HG03139 (cell line): ENCODE measurements around the gene C21orf58.

Experiments
- ATAC-seq: cut with Tn5 transposase; IDR thresholded peaks from one replicate; pipeline ENCODE4 v1.9.1; 2021; ENCODE audit not compliant: unreplicated experiment

Gene C21orf58

DNA sequence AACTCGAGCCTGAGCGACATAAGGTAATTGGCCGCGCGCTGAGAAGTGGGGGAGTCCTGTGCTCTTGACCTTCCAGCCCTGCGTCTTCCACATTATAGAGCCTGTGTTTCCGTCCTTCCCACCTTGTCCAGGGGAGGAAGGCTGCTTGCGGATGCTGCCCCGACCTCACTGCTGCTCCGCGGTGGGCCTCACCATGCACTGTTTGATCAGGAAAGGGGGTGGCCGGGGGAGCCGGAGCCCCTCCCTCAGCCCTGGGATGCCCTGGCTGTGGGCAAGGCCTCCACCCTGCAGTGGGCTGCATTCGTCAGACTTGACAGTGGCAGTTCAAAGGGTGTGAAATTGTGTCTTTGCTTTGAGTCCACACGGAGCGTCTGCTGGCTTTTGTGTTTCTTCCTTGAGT lies 30.4 kb upstream of the C21orf58 start:
- ATAC-seq = no peak

DNA sequence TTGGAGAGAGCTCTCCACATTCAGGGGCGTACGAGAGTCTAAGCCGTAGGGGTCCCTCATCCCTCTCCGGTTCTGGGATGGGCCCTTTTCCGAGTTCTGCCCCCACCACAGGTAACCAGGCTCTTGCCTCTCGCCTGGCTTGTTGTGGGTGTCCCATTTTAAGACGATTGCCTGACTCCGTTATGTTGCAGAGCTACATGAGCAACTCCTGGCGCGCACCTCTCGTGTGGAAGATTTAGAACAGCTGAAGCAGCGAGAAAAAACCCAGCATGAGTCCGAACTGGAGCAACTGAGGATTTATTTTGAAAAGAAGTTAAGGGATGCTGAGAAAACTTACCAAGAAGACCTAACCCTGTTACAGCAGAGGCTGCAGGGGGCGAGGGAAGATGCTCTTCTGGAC lies 29.2 kb upstream of the C21orf58 start:
- no peak for ATAC-seq

DNA sequence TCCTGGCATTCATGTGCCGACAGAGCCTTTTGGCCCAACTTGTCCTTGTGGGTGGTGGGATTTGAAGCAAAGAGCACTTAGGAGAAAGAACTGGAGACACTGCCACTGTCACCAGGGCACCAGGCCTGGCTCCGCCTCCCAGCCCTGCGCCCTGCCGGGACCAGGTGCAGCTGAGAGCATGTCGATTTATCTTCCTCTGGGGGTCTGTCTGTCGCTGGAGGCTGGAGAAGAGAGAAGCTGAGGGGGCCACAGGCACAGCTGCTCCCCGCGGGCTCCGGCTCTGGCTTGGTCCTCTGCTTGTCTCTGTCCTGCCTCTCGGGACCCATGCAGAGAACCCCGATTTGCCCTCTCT lies 28.5 kb upstream of the C21orf58 start:
- ATAC-seq = no peak

DNA sequence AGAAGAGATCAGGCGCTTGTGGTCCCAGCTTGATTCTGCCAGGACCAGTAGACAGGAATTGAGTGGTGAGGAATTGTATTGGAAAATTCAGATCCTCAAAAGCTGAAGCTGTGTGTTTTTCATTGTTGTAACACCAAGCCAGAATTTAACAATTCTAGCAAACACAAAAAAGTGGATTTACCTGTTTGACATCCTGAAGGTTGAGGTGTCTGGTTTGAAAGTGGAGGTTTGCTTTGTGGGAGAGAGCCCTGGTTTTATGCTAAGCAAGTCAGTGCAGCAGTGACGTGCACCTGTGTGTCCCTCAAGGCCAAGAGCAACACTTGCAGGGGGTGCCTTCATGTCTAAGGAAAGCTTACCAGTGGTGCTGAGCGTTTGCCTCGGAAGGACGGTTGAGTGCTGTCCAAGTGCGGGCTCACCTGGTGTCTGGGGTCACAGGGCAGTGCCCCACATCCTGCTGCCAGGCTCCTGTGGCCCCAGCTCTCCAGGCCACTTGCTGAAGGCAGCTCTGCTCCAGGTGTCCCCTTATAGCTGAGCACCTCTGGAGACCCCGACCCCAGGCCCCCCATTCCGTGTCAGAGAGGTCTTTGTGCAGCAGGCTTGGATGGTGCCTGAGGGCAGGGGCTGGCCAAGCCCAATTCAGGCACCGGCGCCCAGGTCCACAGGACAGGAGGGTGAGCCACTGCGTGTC lies 27.9 kb upstream of the C21orf58 start:
- ATAC-seq = no peak

DNA sequence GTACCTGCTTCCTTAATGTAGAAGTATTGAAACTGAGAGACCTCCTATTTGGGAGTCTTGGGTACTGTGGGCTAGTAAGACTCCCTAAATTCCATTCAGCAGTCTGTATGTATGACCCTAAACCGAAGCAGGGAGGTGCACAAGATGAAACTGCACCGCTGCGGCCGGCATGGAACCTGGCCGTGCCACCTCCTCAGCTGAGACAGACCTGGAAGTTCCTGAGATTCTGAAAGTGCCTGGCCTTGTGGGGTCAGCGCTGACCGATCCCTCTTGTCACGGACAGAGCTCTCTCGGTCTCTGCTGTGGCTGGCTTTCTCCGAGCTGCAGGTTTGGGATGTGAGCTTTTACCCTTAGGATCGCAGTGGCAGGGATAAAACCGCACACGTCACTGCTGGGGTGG lies 27.3 kb upstream of the C21orf58 start:
- ATAC-seq = no peak

DNA sequence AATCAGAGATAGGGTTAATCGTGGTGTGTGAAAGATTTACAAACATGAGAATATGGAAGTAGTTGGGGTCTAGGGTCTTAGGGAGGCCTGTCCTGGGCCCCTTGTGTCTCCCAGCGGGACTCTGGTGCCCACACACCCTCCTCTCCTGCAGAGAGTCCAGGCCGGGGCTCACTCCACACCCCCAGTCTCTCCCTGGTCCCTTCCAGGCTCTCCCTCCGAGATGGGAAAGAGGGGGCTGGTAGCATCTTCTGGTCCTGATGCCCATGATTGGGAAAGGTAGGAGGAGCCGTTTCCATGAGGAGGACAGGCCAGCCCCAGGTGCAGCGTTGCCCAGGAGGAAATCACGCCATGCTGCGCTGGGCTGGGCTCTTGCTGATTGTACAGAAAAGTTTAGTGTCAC lies 26.9 kb upstream of the C21orf58 start:
- ATAC-seq = no peak

DNA sequence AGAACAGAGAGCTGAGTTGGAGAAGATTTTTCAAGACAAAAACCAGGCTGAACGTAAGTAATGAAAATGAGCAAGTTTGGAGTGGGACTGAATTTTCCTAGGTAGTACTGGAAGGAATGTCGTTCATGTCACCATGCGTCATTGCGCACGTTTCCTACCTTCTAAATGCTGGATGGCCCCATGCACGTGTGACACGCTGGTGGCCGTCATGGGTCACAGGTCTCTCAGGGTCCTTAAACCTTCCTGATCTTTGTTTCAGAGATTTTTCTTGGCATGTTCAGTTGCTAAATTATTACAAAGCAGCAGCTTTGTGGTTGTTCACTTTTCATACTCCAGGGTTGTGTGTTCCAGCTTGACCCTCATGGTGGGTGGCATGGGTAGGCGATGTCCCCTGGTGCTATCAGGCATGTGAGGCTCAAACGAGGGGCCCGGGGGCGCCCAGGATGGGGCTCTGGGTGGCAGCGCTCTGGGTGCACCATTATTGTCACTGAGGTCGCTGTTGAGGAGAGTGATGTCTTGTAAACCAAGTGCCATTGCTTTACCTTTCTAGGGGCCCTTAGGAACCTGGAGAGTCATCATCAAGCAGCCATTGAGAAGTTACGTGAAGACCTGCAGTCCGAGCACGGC lies 25.6 kb upstream of the C21orf58 start:
- ATAC-seq = no peak

DNA sequence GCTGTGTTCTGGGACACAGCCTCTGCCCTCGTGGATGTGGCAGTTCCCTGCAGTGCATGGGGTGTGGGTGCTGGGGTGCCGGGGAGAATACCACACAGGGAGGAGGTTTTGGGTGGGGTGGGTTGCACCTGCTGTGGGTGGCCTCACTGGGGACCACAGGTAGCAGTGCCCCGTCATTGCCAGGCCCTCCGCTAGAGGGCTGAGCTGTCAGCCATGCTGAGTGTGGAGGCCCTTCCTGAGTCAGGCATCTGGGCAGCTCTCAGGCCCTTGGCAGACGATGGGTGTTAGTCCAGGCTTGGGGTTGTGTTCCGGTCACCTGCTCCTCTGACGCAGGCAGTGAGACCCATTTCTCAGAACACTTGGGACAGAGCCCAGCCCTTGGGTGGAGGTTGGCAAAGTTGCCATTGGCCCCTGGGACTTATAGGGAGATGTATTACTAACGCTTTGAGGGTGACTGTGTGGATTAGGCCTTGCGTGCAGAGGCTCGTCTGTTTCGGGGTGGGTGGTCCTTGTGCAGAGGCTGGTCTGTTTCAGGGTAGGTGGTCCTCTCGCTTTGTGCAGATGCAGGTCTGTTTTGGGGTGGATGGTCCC lies 24.2 kb upstream of the C21orf58 start:
- no peak for ATAC-seq

DNA sequence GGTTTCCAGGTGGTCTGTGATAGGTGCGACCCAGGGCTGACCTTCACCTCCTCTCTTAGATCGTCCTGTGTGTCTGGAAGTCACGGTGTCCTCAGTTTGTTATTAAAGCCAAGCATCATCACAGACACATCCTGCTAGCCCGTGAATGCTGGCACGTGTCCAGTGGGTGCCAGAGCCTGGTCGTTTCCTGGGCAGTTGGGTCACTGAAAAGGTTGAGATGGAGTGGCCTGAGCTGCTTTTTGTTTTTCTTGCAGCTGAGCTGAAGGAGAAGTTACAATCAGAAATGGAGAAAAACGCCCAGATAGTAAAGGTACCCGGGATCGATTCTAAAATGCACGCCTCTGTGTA lies 23.5 kb upstream of the C21orf58 start:
- ATAC-seq = no peak

DNA sequence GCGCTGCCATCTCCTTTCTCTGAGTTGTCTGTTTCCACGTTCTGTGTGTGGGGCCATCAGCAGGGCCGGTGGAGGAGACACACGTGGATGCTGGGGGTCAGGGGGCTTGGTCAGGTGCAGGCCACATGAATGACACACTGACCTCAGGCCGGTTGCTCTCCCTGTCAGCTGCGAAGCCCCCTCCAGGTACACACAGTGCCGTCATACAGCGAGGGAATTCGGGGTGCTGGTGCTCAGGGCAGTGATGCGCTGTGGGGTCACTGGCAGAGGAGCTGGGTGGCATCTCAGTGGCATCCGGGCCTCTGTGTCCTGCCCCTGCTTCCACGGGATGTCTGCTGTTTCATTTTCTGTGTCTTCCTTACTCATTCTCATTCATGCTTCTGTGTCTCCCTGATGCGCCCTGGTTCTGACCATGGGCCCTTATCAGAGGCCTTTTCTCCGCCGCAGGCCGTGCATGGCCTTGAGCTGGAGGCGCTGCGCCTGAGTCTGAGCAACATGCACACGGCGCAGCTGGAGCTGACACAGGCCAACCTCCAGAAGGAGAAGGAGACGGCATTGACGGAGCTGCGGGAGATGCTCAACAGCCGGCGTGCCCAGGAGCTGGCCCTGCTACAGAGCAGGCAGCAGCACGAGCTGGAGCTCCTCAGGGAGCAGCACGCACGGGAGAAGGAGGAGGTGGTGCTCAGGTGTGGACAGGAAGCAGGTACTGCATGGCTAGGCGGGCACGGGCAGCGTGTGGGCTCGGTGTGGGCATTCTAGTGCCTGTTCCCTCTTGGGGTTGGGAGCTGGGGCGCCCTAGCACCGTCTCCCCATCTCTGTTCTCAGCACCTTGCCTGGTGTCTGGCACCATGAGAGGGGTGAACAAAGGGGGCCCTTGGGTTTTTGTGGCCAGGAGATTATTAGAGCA lies 22.9 kb upstream of the C21orf58 start:
- ATAC-seq = no peak

DNA sequence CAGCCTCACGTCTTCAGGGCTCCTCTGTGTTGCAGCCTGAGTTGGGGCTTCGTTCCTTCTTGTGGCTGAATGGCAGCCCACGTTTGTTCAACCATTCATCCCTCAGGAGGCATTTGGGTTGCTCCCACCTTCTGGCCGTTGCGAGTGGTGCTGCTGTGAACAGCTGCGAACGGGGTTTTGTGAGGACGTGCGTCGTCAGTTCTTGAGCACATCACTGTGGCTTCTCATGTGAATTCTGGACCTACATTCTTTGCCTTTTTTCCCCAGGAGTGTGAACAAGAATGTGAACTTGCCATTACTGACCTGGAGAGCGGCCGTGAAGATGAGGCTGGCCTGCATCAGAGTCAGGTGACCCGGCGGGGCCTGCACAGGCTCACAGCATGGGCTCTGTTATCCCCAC lies 22.2 kb upstream of the C21orf58 start:
- no peak for ATAC-seq

DNA sequence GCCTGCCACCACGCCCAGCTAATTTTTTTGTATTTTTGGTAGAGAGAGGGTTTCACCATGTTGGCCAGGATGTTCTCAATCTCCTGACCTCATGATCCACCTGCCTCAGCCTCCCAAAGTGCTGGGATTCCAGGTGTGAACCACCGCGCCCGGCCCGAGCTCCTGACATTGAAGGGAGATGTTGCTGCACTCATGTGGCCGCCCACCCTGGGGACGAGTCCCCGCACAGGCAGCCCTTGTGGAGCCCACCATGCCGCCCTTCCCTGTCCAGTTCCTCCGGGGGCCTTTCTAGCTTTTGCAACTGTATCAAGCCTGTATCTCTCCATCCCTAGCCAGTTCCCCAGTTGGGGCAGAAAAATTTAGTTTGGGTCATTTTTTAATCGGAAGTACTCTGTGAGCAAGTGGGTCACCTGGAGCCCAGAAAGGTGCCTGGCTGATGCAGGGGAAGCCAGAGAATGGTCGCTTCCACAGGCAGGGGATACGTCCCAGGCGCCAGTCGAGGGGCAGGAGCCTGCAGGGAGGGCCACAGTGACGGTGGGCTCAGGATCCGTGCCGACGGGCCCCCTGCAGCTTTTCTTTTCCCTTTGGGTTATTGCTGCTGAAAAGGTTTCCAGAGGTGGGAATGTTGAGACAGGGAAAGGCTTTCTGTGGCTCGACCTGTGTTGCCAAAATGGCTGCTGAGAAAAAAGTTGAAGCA lies 20.7 kb upstream of the C21orf58 start:
- ATAC-seq = no peak

DNA sequence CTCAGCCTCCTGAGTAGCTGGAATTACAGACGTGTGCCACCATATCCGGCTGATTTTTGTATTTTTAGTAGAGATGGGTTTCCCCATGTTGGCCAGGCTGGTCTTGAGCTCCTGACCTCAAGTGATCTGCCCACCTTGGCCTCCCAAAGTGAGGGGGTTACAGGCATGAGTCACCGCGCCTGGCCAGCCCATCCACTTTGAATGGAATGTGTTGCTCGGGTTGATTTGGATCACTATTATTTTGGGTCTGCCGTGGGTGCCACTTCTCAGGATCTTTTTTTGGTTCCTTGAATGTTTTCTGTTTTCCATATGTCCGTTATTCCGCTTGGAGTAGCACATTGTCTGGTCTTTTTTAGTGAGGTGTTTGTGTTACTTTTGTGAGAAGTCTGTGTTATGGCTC lies 17.3 kb upstream of the C21orf58 start:
- no peak for ATAC-seq

DNA sequence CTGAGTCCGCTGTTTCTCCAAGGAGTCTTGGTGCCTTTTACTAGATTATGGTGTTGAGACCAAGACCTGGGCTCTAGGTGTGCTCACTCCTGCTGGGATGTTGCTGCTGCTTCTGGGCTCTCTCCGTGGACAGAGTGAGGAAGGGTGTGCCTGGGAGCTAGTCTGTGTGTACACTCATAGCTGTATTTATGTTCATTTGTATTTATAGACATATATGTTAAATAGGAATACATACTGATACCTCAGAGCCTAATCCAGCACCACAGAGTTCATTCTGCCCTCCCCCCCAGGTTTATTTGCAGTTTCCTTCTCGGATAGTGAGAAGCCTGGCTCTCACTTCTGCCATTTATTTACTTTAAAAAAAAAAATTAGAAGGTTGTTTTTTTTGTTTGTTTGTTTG lies 12.9 kb upstream of the C21orf58 start:
- no peak for ATAC-seq

DNA sequence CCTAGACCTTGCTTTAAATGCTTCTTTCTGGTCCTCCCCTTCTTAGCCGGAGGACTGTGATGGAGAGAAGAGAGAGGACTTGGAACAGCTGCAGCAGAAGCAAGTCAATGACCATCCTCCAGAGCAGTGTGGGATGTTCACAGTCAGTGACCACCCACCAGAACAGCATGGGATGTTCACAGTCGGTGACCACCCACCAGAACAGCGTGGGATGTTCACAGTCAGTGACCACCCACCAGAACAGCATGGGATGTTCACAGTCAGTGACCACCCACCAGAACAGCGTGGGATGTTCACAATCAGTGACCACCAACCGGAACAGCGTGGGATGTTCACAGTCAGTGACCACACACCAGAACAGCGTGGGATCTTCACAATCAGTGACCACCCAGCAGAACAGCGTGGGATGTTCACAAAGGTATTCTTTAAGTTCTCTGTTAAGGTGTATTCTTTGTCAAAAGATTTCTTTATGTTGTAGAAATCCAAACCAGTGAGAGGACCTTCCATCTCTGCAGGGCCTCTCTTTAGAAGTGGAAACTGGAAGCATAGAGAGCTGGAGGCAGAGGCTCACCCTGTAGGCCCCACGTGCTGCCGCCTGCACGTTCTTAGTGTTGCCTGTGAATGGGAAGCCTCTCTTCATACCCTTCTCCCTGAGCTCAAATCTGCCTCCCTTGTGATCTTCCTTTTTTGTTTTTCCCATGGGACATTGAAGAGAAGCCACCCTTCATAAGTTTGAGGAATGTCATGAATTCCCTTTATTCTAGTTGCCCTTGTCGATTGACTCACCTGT lies 10.9 kb upstream of the C21orf58 start:
- ATAC-seq = no peak

DNA sequence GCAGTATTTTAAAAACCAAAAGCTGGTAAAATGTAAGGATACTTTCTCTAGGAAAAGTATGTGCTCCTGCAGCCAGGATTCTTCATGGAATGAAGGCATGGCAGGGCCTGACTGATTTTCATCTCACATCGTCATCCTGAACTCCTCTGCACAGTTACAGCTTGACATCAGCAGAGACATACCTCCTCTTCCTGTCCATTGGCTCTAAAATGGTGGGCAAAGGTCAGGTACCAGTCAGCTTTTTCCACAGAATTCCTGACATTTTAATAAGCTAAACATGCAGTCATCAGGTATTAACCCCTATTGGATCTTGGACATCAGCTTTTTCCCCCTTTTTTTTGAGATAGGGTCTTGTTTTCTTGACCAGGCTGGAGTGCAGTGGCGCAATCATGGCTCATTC lies 6.1 kb upstream of the C21orf58 start:
- no peak for ATAC-seq

DNA sequence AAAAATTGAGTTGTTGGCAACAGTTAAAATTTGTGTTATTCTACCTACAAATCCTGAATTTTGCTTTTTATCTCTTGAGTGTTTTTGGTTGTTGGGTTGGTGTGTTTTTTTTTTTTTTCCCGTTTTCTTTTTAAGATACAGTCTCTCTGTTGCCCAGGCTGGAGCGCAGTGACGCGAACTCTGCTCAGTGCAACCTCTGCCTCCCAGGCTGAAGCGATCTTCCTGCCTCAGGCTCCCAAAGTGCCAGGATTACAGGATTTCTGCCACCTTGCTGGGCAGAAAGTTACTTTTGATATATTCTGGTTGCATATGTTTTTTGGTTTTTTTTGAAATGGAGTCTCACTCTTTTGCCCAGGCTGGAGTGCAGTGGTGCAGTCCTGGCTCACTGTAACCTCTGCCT lies 4.5 kb upstream of the C21orf58 start:
- ATAC-seq = no peak

DNA sequence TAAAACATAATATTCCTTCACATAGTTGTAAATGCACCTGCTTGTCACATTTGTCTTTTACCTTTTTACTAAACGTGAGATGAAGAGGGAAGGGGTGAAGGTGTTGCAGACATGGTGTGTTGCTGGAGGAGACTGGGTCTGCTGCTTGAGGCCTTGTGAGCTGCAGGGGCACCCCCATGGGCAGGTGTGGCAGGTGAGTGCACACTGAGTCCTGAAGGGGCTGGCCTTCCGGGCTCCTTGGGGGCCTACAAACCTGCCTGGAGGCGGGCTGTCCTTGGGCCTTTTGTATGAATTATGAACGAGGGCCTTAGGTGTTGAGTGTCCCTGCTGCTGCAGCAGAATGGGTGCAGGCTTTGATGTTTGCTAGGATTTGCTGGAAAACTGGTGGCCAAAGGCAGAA lies 4.0 kb upstream of the C21orf58 start:
- ATAC-seq = no peak

DNA sequence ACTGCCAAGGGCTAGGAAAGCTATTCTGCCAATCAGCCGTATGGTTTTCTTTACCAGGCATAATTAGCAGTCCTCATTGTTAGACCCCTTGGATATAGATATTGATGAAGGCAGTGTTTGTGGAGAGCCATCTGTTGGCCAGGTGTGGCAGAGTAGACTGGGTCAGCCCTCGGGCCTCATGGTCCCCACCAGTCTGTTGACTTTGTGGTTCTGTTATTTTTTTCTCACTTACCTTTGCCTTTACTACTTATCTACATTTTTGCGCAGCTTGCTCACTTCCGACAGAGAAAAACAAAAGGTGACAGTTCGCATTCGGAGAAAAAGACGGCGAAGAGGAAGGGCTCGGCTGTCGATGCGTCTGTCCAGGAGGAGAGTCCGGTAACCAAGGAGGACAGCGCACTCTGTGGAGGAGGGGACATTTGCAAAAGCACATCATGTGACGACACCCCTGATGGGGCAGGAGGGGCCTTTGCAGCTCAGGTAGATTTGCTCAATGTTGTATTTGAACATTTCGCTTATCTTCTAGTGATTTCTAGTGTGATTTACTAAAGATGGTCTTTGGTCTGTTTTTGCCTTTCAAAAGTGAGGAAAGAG lies 2.5 kb upstream of the C21orf58 start:
- no peak for ATAC-seq
